ENCODE measurements around the gene STAG1.
"Not testable (repeated sequence)": the region's sequence is repeated elsewhere in the genome, so short reads cannot be mapped to it uniquely, and the experiment has no call there.

The STAG1 gene

DNA sequence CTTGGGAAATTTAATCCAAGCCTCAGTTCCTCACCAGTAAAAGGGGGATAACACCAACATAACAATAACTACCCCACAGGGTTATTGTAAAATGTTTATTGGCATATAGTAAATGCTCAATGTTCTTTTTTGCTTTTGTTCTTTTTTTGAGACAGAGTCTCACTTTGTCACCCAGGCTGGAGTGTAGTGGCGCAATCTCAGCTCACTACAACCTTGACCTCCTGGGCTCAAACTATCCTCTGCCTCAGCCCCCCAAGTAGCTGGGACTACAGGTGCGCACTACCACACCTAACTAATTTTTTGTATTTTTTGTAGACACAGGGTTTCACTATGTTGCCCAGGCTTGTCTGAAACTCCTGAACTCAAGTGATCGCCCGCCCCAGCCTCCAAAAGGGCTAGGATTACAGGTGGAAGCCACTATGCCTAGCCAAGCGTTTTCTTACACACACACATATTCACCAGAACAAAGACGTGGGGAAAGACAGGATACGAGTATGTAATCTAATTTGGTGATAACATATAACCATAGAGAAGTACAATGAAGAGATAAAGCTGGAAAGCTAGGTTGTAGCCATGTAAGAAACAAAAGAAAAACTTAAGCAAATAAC is 11.7 kb downstream of the STAG1 start:
- TF ChIP-seq CTCF (IDR thresholded peaks at IDR 0.05; ENCODE audit: insufficient read depth, low read length, poor library complexity, severe bottlenecking) (no peak), EZH2phosphoT487 (conservative IDR thresholded peaks at IDR 0.05; ENCODE audit: low read length) (no peak)
- Histone ChIP-seq H3F3A (ENCODE audit: insufficient read depth) (0 out of 2 replicates have a peak, but pooled peaks cover 4% of the 10 kb centered on the region), H4K20me1 (ENCODE audit: low read depth, low read length) (no peaks in the 10 kb centered on the region), H3K9me3 (ENCODE audit: insufficient read depth, low read length) (no peaks in the 10 kb centered on the region), H2AFZ (ENCODE audit: low read depth, low read length, severe bottlenecking) (no peak overlapping the region), H3K27me3 (ENCODE audit: low read length) (no peaks in the 10 kb centered on the region), H3K79me2 (ENCODE audit: insufficient read depth, low read length) (peaks cover 100% of the 10 kb centered on the region), H3K36me3 (ENCODE audit: low read length) (0 out of 2 replicates have a peak, but pooled peaks cover 6% of the 10 kb centered on the region), H3K9ac (ENCODE audit: low read length) (no peak overlapping the region), H3K4me3 (ENCODE audit: insufficient read depth, low read length, poor library complexity, severe bottlenecking) (no peak overlapping the region), H3K9me2 (replicated peaks; ENCODE audit: insufficient read depth, low read length) (no peaks in the 10 kb centered on the region), H3K4me2 (ENCODE audit: low read depth, low read length, poor library complexity, severe bottlenecking) (no peak overlapping the region), H3K27ac (ENCODE audit: low read depth, low read length) (no peak overlapping the region)

DNA sequence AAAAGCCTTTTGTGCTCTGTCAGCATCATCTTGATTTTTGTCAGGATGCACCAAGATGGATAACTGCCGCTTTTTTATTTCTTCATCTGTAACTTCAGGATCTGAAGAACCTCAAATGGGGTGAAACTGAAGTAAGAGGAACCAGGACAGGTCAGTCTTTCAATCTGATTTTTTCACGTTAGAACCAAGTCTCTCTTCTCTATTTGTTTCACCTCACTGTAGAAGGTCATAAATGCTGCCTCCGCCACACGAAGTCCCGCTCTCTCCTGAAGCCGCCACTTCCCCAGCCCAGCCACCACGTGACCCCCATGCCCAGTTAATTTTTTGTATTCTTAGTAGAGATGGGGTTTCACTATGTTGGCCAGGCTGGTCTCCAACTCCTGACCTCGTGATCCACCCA is 15.2 kb downstream of the STAG1 start:
- not testable (repeated sequence) for H3F3A ChIP-seq (ENCODE audit: insufficient read depth); H3K27ac ChIP-seq (ENCODE audit: low read depth, low read length); H2AFZ ChIP-seq (ENCODE audit: low read depth, low read length, severe bottlenecking); H4K20me1 ChIP-seq (ENCODE audit: low read depth, low read length); H3K9ac ChIP-seq (ENCODE audit: low read length); H3K36me3 ChIP-seq (ENCODE audit: low read length); H3K4me3 ChIP-seq (ENCODE audit: insufficient read depth, low read length, poor library complexity, severe bottlenecking); H3K9me2 ChIP-seq (replicated peaks; ENCODE audit: insufficient read depth, low read length); H3K4me2 ChIP-seq (ENCODE audit: low read depth, low read length, poor library complexity, severe bottlenecking); H3K9me3 ChIP-seq (ENCODE audit: insufficient read depth, low read length); H3K27me3 ChIP-seq (ENCODE audit: low read length)
- H3K79me2 ChIP-seq (ENCODE audit: insufficient read depth, low read length) = peaks cover 100% of the 10 kb centered on the region

GRCh38 chr3:136735103-136735502 is 17.1 kb downstream of the STAG1 start:
- H3K4me2 ChIP-seq (ENCODE audit: low read depth, low read length, poor library complexity, severe bottlenecking) = no peak overlapping the region

More at GRCh38 chr3:136735103-136735502, 17.1 kb downstream of the STAG1 start:
- Histone ChIP-seq H3K27ac (ENCODE audit: low read depth, low read length) (no peak overlapping the region), H3K36me3 (ENCODE audit: low read length) (no peaks in the 10 kb centered on the region), H3K4me3 (ENCODE audit: insufficient read depth, low read length, poor library complexity, severe bottlenecking) (no peak overlapping the region), H3F3A (ENCODE audit: insufficient read depth) (0 out of 2 replicates have a peak, but pooled peaks cover 4% of the 10 kb centered on the region), H3K9me3 (ENCODE audit: insufficient read depth, low read length) (no peaks in the 10 kb centered on the region), H4K20me1 (ENCODE audit: low read depth, low read length) (no peaks in the 10 kb centered on the region), H3K9ac (ENCODE audit: low read length) (no peak overlapping the region), H3K79me2 (ENCODE audit: insufficient read depth, low read length) (peaks cover 100% of the 10 kb centered on the region), H2AFZ (ENCODE audit: low read depth, low read length, severe bottlenecking) (no peak overlapping the region), H3K27me3 (ENCODE audit: low read length) (no peaks in the 10 kb centered on the region), H3K9me2 (replicated peaks; ENCODE audit: insufficient read depth, low read length) (no peaks in the 10 kb centered on the region)
- TF ChIP-seq CTCF (IDR thresholded peaks at IDR 0.05; ENCODE audit: insufficient read depth, low read length, poor library complexity, severe bottlenecking) (no peak), EZH2phosphoT487 (conservative IDR thresholded peaks at IDR 0.05; ENCODE audit: low read length) (no peak)

Data from SU-DHL-6 (cell line).